Retinal pigment epithelial cell (primary cell): ENCODE results near the gene FIZ1.

Source experiments
- DNase-seq: peaks from one replicate; pipeline ENCODE4 v3.0.0-alpha.2; 2010; ENCODE audit warnings: low read depth
- H3K4me3 ChIP-seq: 2 replicates; pipeline ENCODE4 v1.5.1; 2011; ENCODE audit warnings: mild to moderate bottlenecking, low read length, control low read depth, moderate library complexity
- TF ChIP-seq, protein P1 (sequence below): conservative IDR thresholded peaks from 2 replicates; pipeline ENCODE4 v1.5.1; 2011; ENCODE audit warnings: low read depth, low read length, control low read depth, inconsistent platforms

FIZ1 gene

DNA sequence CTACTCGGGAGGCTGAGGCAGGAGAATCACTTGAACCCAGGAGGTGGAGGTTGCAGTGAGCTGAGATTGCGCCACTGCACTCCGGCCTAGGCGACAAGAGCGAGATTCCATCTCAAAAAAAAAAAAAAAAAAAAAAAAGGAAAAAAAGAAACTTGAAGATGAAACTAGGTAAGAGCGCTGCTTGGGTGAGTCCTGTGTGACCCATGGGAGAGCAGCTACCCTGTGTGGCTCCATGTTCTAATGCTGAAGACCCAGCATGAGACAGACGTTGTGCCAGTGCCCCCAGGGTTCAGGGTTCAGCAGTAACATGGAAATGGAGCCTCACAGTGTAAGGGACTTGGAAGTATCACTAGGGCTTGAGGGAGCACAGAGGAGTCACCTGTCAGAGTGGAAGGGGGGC, 19.1 kb upstream of the FIZ1 start:
- no peak for DNase-seq
- TF ChIP-seq, protein P1, sequence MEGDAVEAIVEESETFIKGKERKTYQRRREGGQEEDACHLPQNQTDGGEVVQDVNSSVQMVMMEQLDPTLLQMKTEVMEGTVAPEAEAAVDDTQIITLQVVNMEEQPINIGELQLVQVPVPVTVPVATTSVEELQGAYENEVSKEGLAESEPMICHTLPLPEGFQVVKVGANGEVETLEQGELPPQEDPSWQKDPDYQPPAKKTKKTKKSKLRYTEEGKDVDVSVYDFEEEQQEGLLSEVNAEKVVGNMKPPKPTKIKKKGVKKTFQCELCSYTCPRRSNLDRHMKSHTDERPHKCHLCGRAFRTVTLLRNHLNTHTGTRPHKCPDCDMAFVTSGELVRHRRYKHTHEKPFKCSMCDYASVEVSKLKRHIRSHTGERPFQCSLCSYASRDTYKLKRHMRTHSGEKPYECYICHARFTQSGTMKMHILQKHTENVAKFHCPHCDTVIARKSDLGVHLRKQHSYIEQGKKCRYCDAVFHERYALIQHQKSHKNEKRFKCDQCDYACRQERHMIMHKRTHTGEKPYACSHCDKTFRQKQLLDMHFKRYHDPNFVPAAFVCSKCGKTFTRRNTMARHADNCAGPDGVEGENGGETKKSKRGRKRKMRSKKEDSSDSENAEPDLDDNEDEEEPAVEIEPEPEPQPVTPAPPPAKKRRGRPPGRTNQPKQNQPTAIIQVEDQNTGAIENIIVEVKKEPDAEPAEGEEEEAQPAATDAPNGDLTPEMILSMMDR, result no peak
- no peak overlapping the region for H3K4me3 ChIP-seq

DNA sequence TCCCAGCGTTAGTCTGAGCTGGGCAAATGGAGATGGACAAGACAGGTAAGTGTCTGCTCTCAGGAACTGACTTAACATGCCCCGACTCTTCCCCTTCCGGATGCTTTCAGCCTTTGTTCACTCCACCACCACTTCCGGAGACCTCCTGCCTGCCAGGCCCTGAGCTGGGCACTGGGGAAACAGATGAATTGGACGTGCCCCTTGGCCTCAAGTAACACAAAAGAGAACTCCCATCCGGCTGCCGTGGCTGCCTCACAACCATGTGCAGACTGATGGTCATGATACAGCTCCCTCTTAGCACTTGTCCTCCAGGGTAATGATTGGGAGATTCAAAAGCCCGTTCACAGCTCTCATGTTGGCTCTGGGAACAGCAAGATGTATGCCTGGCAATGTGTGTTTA, 18.1 kb upstream of the FIZ1 start:
- no peak for DNase-seq
- TF ChIP-seq, protein P1, result no peak
- no peak overlapping the region for H3K4me3 ChIP-seq

- no peak overlapping the region for H3K4me3 ChIP-seq
Measured at GRCh38 chr19:55616395-55616875, 17.1 kb upstream of the FIZ1 start.

DNA sequence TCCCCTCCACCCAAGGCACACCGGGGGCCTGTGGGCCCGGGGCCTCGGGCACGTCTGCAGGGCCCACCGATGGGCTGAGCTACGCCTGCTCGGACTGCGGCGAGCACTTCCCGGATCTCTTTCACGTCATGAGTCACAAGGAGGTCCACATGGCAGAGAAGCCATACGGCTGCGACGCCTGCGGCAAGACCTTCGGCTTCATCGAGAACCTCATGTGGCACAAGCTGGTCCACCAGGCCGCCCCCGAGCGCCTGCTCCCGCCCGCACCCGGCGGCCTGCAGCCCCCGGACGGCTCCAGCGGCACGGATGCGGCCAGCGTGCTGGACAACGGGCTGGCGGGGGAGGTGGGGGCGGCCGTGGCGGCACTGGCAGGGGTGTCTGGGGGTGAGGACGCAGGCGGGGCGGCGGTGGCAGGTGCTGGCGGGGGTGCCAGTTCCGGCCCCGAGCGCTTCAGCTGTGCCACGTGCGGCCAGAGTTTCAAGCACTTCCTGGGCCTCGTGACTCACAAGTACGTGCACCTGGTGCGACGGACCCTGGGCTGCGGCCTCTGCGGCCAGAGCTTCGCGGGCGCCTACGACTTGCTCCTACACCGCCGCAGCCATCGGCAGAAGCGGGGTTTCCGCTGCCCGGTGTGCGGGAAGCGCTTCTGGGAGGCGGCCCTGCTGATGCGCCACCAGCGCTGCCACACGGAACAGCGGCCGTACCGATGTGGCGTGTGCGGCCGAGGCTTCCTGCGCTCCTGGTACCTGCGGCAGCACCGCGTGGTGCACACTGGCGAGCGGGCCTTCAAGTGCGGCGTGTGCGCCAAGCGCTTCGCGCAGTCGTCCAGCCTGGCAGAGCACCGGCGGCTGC, 16.5 kb upstream of the FIZ1 start:
- TF ChIP-seq, protein P1, result no peak
- DNase-seq, result no peak
- H3K4me3 ChIP-seq, result no peak overlapping the region

More at GRCh38 chr19:55616395-55616875, 17.1 kb upstream of the FIZ1 start:
- TF ChIP-seq, protein P1, result no peak
- no peak for DNase-seq

- no peak overlapping the region for H3K4me3 ChIP-seq
- TF ChIP-seq, protein P1, result no peak
- DNase-seq, result no peak
Measured at GRCh38 chr19:55614711-55615542, 15.6 kb upstream of the FIZ1 start.

GRCh38 chr19:55613930-55614710, 14.8 kb upstream of the FIZ1 start:
- TF ChIP-seq, protein P1, result no peak
- no peak overlapping the region for H3K4me3 ChIP-seq
- no peak for DNase-seq
